ENCODE data around the gene MACROH2A1.

Gene MACROH2A1

DNA sequence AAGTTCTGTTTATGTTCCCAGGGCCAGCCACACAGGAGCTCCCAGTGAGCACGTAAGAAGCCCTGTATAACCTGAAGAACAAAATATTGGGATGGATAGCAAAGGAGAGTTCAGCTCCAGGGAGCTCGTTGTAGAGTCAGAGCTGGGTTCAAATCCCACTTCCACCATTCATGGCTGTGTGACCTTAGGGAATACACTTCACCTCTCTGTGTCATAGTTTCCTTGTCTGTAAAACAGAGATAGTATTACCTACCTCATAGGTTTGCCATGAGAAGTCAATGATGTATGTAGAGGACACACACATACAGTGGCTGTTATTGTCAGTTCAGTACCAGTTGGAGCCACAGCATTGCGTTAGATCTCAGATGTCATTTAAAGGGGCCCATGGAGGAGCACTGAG lies 67.4 kb downstream of the MACROH2A1 start:
- DNase-seq (ENCODE audit: low read depth): no peak

DNA sequence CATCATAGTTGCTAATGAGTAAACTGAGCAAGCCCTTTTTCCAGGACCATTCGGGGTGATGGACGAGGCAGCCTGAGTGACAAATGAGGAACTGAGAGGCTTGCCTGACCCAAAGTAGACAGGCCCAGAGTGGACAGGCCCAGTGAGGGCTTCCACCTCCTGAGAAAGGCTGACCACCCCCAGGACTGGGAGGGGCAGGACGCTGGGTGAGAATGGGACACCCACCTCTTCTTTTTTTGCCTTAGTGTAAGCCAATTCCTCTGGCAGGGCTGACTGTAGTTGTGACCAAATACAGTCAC lies 68.3 kb downstream of the MACROH2A1 start:
- DNase-seq (ENCODE audit: low read depth): no peak

DNA sequence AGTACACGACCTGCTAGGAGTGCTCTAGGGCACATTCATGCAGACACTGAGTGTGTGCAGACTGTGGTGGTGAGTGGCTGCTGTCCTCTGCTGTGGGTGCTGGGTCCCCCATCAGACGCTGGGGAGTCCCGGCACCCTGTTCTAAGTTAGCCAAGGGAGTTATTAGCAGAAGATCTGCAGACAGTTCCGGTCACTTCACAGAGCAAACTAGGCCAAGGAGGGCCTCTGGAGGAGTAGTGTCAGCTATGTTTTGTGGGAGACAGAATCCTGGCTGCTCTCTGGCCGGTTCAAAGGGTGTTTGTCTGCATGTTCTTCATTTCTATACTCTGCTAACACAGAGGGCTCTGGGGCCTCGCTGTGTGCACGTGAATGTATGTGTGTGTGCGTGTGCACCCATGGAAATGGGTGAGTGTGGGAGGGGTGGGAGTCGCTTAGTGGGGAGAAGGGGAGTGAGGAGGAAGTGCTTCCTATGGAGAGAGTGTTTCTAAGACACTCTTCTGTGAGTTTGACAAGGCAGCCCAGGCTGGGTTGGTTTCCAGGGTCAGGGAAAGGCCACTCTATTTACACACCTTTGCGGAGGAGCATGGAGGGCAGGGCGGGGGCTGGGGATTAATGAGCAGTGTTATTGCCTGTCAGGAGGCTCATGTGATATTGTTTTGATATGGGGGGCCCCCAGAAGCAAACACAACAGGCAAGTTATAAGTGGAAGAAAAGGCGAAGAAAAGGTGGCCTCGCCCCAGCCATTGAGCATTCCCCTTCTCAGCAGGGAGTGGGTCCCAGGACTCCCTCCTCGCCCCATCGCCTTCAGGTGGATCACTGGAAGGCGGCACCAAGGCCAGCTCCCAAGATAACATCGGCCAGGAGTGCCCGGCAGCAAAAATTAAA lies 68.9 kb downstream of the MACROH2A1 start:
- DNase-seq (ENCODE audit: low read depth): no peak

DNA sequence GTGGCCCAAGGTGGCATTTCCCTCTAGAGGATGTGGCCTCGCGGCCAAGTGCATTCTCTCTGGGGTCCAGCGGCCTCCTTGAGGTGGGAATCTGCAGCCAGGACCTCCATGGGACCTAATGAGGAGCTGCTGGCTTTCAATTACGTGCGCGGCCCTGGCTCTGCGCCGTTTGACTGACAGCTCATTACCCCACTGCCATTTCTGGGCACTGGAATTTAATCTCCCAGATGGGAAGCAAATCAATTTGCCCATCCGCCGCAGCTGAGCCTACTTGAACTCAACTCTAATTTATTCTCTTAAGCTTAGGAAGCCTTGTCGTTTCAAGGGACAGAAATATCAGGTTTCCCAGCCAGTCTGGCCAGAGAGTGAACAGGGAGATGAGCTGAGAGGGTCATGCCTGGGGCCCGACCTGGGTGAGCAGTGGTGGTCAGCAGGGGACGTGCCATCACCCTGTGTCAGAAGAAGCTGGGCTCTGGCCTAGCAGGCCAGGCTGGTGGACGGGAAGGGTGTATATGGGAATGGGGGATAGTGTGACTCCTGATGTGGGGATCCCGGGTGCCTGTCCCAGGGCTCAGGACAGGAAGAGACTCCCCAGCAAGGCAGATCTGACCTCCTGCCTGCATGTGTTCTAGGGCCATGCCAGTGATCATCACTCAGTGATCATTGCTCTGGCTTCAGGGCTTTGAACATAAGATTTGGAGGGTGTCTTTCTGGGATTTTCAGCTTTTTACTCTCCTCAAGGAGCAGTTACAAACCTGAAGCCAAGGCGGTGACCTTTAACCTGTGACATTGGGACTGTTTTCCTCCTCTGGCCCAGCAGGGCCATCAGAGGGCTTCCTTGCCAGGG lies 69.7 kb downstream of the MACROH2A1 start:
- DNase-seq (ENCODE audit: low read depth): no peak

DNA sequence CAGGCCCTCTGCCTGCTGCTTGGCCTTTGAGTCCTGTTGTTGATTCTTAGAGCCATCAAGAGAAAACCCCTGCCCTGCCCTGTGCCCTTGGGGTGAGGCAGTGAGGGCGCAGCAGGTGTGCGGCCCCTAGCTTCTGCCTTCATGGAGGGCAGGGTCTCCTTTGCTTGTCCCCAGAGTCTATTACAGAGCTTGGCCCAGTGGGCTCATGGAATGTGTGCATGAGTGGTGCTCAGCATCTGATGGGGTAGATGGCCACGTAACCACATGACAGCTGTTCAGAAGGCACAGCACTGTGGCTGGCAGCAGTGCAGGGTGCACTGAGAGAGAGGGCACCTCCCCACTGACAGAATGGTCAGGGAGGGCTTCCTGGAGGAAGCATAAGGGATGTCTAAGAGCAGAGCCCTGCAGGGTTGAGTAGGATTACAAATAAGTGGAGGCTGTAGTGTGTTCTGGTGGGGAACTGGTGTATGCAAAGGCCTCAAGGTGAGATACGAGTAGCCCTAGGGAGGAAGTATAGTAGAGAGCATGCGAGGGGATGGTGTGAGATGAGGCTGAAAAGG lies 70.8 kb downstream of the MACROH2A1 start:
- DNase-seq (ENCODE audit: low read depth): no peak

DNA sequence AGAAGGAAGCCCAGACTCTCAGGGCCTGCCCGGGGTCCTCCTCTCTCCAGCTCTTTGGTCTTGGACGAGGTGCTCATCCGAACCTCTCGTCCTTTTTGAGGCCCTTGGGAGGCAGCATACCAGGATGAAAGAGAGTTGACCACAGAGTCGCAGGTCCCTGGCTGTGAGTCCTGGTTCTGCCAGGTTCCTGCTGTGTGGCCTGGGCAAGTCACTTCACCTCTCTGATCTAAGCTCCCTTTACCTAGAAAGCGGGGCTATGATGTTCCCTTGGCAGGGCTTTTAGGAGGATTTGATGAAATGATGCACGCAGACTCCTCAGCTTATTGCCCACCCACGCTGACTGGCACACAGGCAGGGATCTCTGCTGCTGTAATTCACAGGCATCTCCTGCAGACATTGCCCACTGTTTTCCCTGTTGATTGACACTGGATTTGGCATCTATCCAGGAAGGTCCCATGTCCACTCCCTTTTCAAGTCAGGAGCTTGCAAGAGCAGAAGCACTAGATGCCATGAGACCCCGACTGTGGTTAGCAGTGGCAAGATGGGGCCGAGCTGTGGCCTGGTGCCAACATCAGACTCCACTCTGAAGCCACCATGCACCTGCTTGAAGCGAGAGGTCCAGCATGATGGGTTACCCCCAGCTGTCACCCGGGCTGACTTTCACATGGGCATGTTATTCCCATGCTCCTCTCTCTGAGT lies 71.5 kb downstream of the MACROH2A1 start:
- DNase-seq (ENCODE audit: low read depth): no peak

DNA sequence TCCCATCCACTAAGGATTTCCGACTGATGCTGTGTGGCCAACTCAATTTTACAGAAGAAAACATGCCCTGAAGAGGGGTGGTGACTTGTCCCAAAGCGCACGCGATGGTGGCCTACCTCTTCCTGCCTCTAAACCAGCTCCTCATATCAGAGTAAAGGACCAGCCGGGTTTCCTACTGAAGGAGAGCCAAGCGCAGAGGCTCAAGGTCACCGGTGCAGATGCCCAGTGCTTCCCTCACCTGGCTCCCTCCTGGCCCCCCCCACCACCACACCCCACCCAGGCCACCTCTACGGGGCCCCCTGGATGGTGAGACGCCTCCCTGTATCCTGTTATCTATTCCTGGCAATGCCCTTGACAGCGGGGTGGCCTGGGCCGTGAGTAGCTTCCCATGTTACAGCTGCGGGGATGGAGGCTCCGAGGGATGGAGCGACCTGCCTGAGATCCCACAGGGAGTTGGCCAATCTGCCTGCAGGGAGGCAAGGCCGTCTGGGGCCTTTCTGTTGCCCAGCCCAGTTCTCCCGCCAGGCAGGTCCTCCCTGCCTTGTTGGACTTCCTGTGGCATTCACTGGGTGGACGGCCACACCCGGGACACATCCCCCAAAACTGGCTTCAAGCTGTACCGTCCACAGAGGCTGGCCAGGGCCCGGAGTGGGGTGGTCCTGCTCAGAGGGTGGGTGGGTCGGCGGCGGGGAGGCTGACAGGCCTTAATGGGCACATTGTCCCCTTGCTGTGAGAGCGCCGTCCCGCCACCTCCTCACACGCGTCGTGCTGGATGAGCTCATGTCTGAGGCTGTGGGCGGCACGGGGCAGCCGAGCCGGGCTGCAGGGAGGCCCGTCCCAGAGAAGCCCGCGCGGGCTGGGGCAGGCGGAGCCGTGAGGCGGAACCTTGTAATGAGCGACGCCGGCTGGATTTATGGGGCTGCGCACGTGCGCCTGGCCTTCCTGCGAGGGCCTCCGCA lies 72.5 kb downstream of the MACROH2A1 start:
- DNase-seq (ENCODE audit: low read depth): no peak

DNA sequence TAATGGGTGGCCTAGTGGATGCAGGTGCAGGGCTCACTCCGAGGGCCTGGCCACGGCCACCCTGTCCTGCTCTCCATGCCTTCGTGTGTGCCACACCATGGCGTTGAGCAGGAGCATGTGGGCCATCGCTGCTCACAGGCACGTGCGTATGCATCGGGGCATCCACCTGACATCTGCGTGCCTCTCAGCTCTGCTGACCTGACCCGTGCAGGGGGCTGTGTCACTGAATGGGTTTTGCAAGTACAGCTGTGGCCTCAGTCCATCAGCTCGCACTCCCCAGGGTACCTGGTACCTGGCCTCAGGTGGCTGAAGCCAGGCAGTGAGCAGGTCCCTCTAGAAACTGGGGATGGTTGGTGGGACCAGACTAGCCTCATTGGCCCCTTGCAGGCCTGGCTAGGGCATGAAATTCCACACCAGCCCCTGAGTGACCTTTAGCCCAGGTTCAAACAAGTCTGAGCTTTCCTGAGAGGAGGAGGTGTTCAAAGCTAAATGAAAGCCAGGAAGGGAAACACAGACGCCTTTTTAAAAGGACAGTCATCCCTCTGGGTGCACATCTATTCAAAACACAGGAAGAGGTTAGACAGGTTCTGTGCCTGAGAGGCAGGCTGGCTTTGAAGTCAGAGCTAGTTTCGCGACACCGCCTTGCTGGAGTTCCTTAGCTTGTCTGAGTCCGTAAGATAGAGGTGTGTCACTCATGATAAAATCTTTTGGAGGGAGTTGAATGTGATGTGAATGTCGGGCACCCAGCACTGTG lies 74.0 kb downstream of the MACROH2A1 start:
- DNase-seq (ENCODE audit: low read depth): no peak

DNA sequence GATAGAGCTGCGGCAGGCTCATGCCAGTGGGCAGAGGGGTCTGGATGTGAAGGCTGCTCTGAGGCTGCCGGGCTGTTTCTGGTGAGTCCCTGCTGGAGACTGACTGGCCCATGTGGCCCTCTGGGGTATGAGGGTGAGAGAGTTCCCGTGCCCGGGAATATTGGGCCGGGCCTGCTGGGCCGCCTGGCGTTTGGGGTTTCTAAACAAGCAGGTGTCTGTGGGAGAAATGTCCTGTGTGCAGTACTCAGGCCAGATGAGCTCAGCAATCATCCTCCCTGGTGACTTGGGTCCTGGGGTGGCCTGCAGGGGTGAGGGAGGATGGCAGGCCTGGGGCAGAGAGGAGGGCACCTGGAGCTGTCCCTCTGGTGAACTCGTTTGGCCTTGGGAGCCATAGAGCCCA lies 74.9 kb downstream of the MACROH2A1 start:
- no peak for DNase-seq (ENCODE audit: low read depth)

DNA sequence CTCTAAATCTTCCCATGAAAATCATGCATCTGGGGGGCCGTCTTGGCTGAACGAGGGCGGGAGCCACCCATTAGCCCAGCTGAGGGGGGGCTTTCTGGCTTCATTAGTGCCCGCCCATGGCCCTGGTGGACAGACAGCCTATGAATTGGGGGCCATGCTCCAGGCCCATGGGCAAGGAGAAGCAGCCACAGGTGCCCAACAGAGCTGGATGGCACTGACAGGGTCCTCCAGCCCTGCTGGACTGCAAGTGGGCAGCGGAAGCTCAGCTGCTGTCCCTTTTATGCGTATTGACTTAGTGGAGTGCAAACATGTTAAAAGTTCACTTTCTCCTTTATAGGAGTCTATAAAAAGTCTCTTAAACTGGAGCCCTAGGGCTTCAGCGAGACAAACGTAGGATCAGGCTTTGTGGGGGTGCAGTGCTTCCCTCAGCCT lies 75.3 kb downstream of the MACROH2A1 start:
- DNase-seq (ENCODE audit: low read depth): no peak

DNA sequence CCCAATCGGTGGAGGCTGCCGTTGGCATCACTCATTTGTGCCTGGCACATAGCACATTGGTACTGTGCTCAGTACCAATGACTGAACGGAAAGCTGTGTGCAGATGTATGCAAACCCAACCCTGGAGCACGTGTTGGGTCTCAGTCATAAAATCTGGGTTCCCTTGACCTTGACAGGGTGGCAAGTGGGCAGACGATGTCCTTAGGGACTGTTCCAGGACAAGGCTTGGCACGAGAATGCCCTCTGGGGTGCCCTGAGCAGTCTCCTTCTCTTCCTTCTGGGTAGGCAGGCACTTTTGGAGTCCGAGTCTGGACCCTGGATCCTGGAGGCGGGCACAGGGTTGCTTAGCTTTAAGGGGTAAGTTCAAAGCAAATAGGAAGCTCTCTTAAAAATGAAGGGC lies 75.8 kb downstream of the MACROH2A1 start:
- no peak for DNase-seq (ENCODE audit: low read depth)

DNA sequence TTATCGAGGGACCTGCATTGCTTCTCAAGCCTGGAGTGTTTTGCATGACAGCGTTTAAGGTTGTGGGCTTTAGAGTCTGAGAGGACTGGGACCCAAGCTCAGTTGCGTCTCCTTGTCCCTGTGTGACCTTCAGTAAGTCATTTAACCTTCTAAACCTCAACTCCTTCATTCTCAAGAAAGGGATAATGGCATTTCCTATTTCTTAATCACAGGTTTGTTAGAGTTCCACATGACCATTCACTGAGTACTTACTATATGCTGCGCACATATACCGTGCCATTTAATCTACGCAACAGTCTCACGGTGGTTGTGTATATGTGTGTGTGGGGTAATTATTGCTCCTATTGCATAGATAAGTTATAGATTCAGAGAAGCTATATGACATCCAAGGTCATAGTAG lies 76.3 kb downstream of the MACROH2A1 start:
- no peak for DNase-seq (ENCODE audit: low read depth)

DNA sequence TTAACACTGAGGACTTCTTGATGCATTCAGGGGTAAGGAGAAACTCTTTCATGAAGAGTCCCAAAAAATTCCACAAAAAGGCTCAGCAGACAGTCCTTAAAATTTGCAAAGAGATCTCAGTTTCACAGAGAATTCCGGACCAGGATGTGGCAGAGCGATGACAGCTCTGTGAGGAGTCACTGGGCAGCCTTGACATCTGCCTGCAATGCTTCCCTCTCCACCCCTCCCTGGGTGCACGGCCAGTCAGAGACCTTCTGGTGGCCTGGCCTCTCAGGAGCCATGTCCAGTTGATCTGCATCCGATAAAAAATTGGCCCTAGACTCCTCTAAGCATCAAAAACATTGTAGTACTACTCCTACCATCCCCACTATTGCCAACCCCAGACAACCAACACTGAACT lies 76.8 kb downstream of the MACROH2A1 start:
- no peak for DNase-seq (ENCODE audit: low read depth)

DNA sequence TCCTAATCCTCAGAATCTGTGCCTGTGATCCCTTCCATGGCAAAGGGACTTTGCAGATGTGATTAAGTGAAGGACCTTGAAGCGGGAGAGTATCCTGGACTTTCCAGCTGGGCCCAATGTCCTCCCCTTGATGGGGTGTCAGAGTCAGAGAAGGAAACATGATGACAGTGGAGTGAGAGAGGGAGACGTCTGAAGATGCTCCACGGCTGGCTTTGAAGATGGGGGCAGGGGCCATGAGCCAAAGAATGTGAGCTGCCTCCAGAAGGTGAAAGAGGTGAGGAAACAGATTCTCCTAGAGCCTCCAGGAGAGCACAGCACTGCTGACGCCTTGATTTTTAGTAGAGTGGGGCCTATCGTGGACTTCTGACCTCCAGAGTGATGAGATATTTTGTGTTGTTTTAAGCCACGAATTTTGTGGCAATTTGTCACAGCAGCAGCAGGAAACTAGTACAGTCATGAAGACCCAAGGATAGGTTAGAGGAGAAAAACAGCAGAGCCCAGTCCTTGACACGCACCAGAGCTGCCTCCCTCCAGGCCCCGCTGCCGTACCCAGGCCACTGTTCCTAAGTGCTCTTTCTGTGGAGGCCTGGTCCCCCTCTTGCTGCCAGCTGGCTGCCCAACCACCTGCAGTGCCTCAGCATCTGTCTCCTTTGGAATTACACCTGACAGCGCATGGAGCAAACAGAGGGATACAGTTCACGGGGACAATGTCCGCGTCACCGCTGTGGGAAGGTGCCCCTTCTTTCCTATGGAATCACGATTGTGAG lies 78.1 kb downstream of the MACROH2A1 start:
- DNase-seq (ENCODE audit: low read depth): no peak

DNA sequence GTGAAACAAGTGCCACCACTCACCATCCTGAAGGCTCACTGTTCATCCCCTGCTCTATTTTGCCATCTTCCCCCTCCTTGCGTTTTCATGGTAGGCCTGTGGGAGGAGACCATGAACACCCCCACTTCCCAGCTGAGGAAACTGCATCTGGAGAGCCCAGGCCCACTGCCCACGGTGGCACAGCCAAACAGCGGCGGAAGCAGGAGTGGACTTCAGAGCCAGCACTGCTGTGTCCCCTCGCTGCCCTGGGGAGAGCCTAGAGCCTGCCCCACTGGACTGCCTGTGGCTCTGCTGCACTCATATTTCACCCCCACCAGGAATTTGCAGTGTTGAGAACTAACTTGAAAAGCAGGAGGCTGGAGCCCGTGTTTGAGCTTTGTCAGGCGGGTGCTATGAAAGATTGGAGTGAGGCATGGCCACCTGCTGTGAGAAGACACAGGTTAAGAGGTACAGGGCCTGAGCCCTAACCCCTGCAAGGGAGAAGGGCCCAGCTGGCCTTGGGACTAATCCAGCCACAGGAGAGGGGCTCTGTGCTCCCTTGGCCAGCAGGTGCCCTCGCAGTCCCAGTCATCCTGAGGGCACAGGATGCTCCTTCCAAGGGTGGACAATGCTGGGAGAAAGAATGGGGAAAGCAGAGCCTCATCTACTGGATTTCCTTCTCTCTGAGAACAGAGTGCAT lies 79.0 kb downstream of the MACROH2A1 start:
- DNase-seq (ENCODE audit: low read depth): no peak

DNA sequence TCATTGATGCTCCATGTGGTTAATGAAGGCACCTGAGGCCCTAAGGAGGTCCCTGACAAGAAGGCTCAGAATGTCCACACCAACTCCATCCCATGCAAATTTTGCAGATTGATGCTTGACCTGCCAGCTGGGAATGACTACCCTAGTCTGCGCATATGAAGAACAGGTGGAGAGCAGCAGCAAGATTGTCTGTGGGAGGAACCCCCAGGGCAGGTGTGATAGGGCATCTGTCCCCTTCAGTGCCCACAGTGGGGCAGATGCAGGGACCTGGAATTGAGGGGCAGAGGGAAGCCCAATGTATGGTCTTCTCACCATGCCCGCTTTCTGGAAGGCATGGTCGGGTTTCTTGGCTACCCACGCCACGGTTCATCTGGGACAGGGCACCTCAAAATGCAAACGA lies 79.6 kb downstream of the MACROH2A1 start:
- DNase-seq (ENCODE audit: low read depth): no peak

DNA sequence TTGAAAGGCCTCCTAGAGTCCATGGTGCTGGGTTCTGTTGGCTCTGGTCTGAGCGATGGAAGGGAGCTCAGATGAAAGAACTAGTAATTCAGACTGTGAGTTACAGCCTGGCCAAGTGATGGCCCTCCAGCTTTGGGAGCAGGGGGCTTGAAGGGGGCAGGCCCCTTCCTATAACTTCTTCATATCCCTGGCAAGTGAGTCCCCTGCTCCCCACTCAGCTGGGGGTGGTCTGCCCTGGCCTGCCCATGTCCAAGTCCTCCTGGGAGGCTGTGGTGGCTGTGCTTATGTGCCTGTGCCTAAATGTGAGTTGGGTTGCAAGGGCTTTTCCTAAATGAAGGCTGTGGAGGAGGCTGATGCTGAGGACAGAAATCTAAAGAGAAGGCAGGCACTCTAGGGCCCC lies 80.1 kb downstream of the MACROH2A1 start:
- no peak for DNase-seq (ENCODE audit: low read depth)

DNA sequence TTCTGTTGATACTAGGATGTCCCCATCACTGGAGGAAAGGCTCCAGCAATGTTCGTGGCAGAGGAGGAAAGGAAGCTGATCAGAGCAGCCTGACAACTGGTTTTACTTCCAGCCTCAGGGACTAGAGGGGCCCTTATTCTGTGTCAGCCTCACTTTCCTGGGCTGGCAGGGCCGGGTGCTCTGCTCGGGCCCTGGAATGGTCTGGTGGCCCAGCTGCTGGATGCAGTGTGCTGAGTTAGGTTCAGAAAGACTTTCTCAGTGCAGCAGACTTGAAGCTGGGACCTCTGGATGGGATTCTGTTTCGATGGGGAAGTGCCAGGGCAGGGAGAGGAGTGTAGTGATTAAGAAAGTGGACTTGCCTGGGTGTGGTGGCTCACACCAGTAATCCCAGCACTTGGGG lies 81.0 kb downstream of the MACROH2A1 start:
- no peak for DNase-seq (ENCODE audit: low read depth)

DNA sequence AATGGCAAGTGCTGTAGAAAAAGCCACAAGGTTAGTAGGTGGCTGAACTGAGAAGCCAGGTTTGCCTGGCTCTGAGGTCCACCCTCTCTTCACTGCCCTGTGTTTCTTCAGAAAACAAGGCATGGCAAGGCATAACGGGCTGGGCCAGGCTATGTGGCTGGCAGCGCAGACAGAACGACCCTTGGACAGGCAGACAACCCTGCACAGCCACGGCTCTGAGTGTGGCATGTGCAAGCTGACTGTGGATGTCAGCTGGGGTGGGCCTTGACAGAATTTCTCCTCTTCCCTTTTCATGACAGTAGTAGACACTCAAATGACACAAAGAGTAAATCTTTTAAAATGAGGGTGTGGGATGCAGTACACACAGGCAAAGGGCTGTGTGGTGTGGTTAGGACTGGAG lies 81.7 kb downstream of the MACROH2A1 start:
- no peak for DNase-seq (ENCODE audit: low read depth)

All from stimulated activated CD8-positive, alpha-beta memory T cell treated with anti-CD3 and anti-CD28 coated beads, Interleukin-7, amount 100 ng/mL, for 24 hours (primary cell).